GM12878 (cell line): ENCODE data around the gene WDR41. TPM values are rescaled to one million over a fixed set of nuclear protein-coding genes. Genes with fewer than 3 reads are reported as not detected.

Experiments used
- ATAC-seq: fragments of 200-7000 bp; cut with Tn5 transposase; 3 replicates; pipeline ENCODE4 v1.9.1; 2020; ENCODE audit warnings: mild to moderate bottlenecking, moderate library complexity
- BruUV-seq: library from RNA; stranded (reverse); fragments of 400-500 nt; replicated peaks from 2 replicates; lab custom pipeline; 2021; lab: Mats Ljungman, UMichigan
- CTCF ChIA-PET: fragments of 300-600 bp; sonication (Branson Sonifier 250); formaldehyde crosslinking; extraction: SDS; loops from one replicate; lab custom pipeline; 2021; ENCODE audit warnings: inconsistent platforms; lab: Yijun Ruan, JAX
- POLR2A ChIA-PET: fragments of 350-600 bp; formaldehyde crosslinking; extraction: SDS; loops from one replicate; lab custom pipeline; 2021; ENCODE audit warnings: inconsistent platforms; lab: Charles Lee
- RAD21 ChIA-PET: fragments of 300-600 bp; sonication (Branson Sonifier 250); formaldehyde crosslinking; loops from one replicate; lab custom pipeline; 2023; ENCODE audit warnings: antibody characterized with exemption; ENCODE audit not compliant: unreplicated experiment; lab: Charles Lee
- SMC1A ChIA-PET: fragments of 300-600 bp; sonication (Branson Sonifier 250); formaldehyde crosslinking; loops from one replicate; lab custom pipeline; 2023; ENCODE audit not compliant: unreplicated experiment, uncharacterized antibody; lab: Charles Lee
- DNase-seq: peaks from one replicate; pipeline ENCODE4 v3.0.0-alpha.2; 2011; ENCODE audit warnings: low read depth, low spot score
- FAIRE-seq: peaks from 3 replicates; lab custom pipeline; 2011; peaks lifted over from hg19 to GRCh38; lab: Jason Lieb, UNC
- H2AFZ ChIP-seq: 2 replicates; pipeline ENCODE4 v1.6.0; 2011; ENCODE audit warnings: low read depth, low read length, control low read depth; ENCODE audit not compliant: control insufficient read depth
- H3K27ac ChIP-seq: 2 replicates; pipeline ENCODE4 v1.5.1; 2011; ENCODE audit warnings: control low read depth; ENCODE audit not compliant: control insufficient read depth, insufficient read depth
- H3K27me3 ChIP-seq, 2 experiments: replicated peaks in 1 of 2; 2 replicates each; pipeline versions ENCODE4 v1.6.0 to v1.6.1; 2011; ENCODE audit warnings: low read length in 1 of 2; ENCODE audit not compliant: control insufficient read depth in 2 of 2, insufficient read depth in 2 of 2
- H3K36me3 ChIP-seq, 2 experiments: 2 replicates each; pipeline ENCODE4 v1.5.1; 2011; ENCODE audit warnings: low read length in 1 of 2; ENCODE audit not compliant: control insufficient read depth in 2 of 2, insufficient read depth in 2 of 2
- H3K4me1 ChIP-seq: 2 replicates; pipeline ENCODE4 v1.6.1; 2011; ENCODE audit warnings: mild to moderate bottlenecking, low read length, moderate library complexity, mixed read lengths; ENCODE audit not compliant: control insufficient read depth, insufficient read depth
- H3K4me2 ChIP-seq: 2 replicates; pipeline ENCODE4 v1.6.0; 2011; ENCODE audit warnings: control low read depth; ENCODE audit not compliant: control insufficient read depth, insufficient read depth
- H3K4me3 ChIP-seq: fragments of 200-600 bp; sonication (generic); 2 replicates; pipeline ENCODE4 v1.5.1; 2016
- H3K79me2 ChIP-seq: 2 replicates; pipeline ENCODE4 v1.6.0; 2011; ENCODE audit warnings: low read length; ENCODE audit not compliant: control insufficient read depth, insufficient read depth
- H3K9ac ChIP-seq: 2 replicates; pipeline ENCODE4 v1.8.0; 2011; ENCODE audit warnings: low read length, control low read depth, mixed read lengths; ENCODE audit not compliant: control insufficient read depth, insufficient read depth
- H3K9me3 ChIP-seq: replicated peaks from 3 replicates; pipeline ENCODE4 v1.5.1; 2011; ENCODE audit warnings: mild to moderate bottlenecking, low read length; ENCODE audit not compliant: control insufficient read depth, insufficient read depth
- H4K20me1 ChIP-seq: 2 replicates; pipeline ENCODE4 v1.6.0; 2011; ENCODE audit not compliant: control insufficient read depth, insufficient read depth
- GATAD2B ChIP-seq: fragments of 450-650 bp; conservative IDR thresholded peaks from 2 replicates; pipeline ENCODE4 v1.6.1; 2017; ENCODE audit warnings: low read depth, mild to moderate bottlenecking, moderate library complexity
- IKZF2 ChIP-seq, 2 experiments: fragments of 450-650 bp; IDR thresholded peaks; 2 replicates each; pipeline ENCODE4 v1.6.1; 2017; ENCODE audit warnings: mild to moderate bottlenecking in 2 of 2, moderate library complexity in 2 of 2
- PAX5 ChIP-seq: IDR thresholded peaks from 2 replicates; pipeline ENCODE4 v1.6.1; 2011; ENCODE audit warnings: low read depth, low read length, borderline replicate concordance
- SMAD1 ChIP-seq: fragments of 450-650 bp; IDR thresholded peaks from 2 replicates; pipeline ENCODE4 v1.6.1; 2018; ENCODE audit warnings: mild to moderate bottlenecking, low read depth; ENCODE audit not compliant: partially characterized antibody
- SUPT20H ChIP-seq: IDR thresholded peaks from 2 replicates; pipeline ENCODE4 v1.6.1; 2011; ENCODE audit warnings: low read depth, mild to moderate bottlenecking, low read length, moderate library complexity, borderline replicate concordance; ENCODE audit not compliant: control insufficient read depth
- TAF1 ChIP-seq: IDR thresholded peaks from 2 replicates; pipeline ENCODE4 v1.6.1; 2011; ENCODE audit warnings: mild to moderate bottlenecking, low read depth, low read length, borderline replicate concordance
- ZBED1 ChIP-seq: IDR thresholded peaks from 2 replicates; pipeline ENCODE4 v1.6.1; 2016; ENCODE audit warnings: borderline replicate concordance
- ZNF207 ChIP-seq: fragments of 450-650 bp; IDR thresholded peaks from 2 replicates; pipeline ENCODE4 v1.6.1; 2014; ENCODE audit warnings: antibody characterized with exemption, mild to moderate bottlenecking, borderline replicate concordance
- WGBS: methylation state at CpG from one replicate; pipeline ENCODE4 v1.1.6; 2016; ENCODE audit warnings: low lambda C conversion rate; ENCODE audit not compliant: insufficient replicate concordance, insufficient coverage; ENCODE audit errors: missing lambda C conversion rate; 5-methylcytosine and 5-hydroxymethylcytosine counted together
- in situ Hi-C: fragments of 300-500 bp; cut with MboI; formaldehyde crosslinking; loops from 9 replicates; pipeline ENCODE4 v1.14.3; 2018; ENCODE audit warnings: mixed read lengths
- intact Hi-C: fragments of 100-400 bp; cut with micrococcal nuclease; formaldehyde crosslinking; loops from one replicate; pipeline ENCODE4 v1.14.2; 2022; ENCODE audit not compliant: unreplicated experiment
- polyA plus RNA-seq, 11 experiments: library from polyadenylated mRNA; depleted of rRNA in 4 of 11; unstranded in 6 of 11; stranded (reverse) in 5 of 11; fragments of >200 nt; fragmentation: Nextera tagmentation in 4 of 11; fragmentation: Illumina TruSeq in 1 of 11; extraction: Ambion mirVana in 4 of 11; extraction: Trizol in 1 of 11; gene quantifications; 1 replicate in 1 of 11; 2 replicates in 10 of 11; pipeline versions ENCODE4 v1.2.1 to v1.2.3, GENCODE V29; 2011 to 2016; ENCODE audit warnings: inconsistent platforms in 2 of 11, missing spikeins in 2 of 11, low read depth in 1 of 11
- total RNA-seq, 4 experiments: library from RNA; depleted of rRNA in 3 of 4; stranded (reverse); fragments of >200 nt in 3 of 4; fragmentation: Illumina TruSeq in 1 of 4; extraction: Trizol in 1 of 4; gene quantifications; 2 replicates each; pipeline versions ENCODE4 v1.2.1 to v1.2.3, GENCODE V29; 2013 to 2021
- TF ChIP-seq, protein P1 (sequence below): fragments of 450-650 bp; IDR thresholded peaks from 2 replicates; pipeline ENCODE4 v1.6.1; 2018; ENCODE audit warnings: borderline replicate concordance, mild to moderate bottlenecking; ENCODE audit not compliant: partially characterized antibody
- TF ChIP-seq, protein P2 (sequence below), 3 experiments: IDR thresholded peaks in 2 of 3; conservative IDR thresholded peaks in 1 of 3; 2 replicates each; pipeline ENCODE4 v1.5.1; 2011; ENCODE audit warnings: low read depth in 3 of 3, low read length in 3 of 3, mild to moderate bottlenecking in 3 of 3, control low read depth in 2 of 3, moderate library complexity in 2 of 3, inconsistent platforms in 1 of 3, mixed read lengths in 1 of 3; ENCODE audit not compliant: control insufficient read depth in 2 of 3, insufficient read depth in 1 of 3; ENCODE audit errors: extremely low read depth in 1 of 3
- TF ChIP-seq, protein P3 (sequence below): IDR thresholded peaks from 2 replicates; pipeline ENCODE4 v1.6.1; 2012; ENCODE audit warnings: mild to moderate bottlenecking, low read depth, low read length
- TF ChIP-seq, protein P4 (sequence below): fragments of 450-650 bp; IDR thresholded peaks from 2 replicates; pipeline ENCODE4 v1.6.1; 2017; ENCODE audit warnings: mild to moderate bottlenecking, moderate library complexity

The WDR41 gene
- total and polyA plus RNA-seq, 10 of the 15 experiments (the other 5 are each of a cell fraction or from before 2014, with no cell fraction given): 60.0 to 124 (median 84.4) TPM

DNA sequence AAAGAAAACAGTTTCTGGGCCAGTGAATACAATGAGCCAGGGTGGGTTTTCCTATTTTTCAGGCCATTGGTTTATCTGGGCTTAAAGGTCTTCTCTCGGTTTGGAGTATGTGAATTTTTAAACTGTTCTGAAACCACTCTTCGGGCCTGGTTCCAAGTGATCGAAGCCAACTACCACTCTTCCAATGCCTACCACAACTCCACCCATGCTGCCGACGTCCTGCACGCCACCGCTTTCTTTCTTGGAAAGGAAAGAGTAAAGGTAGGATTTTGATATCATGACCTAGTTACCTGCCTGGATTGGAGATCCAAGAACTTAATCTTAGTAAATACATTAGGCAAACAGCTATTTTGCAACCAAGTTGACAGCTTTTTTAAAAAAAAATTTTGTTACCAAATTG lies 79.1 kb downstream of the WDR41 start:
- WGBS: 70% methylated on average over 7 of the region's 7 CpGs
- POLR2A ChIA-PET: interaction anchor here (0.5 kb wide), 1 partner anchor 807 kb away, joined by 3 read pairs; no protein-coding TSS in a partner anchor
- CTCF ChIA-PET: no interaction called here
- TF ChIP-seq, protein P1, sequence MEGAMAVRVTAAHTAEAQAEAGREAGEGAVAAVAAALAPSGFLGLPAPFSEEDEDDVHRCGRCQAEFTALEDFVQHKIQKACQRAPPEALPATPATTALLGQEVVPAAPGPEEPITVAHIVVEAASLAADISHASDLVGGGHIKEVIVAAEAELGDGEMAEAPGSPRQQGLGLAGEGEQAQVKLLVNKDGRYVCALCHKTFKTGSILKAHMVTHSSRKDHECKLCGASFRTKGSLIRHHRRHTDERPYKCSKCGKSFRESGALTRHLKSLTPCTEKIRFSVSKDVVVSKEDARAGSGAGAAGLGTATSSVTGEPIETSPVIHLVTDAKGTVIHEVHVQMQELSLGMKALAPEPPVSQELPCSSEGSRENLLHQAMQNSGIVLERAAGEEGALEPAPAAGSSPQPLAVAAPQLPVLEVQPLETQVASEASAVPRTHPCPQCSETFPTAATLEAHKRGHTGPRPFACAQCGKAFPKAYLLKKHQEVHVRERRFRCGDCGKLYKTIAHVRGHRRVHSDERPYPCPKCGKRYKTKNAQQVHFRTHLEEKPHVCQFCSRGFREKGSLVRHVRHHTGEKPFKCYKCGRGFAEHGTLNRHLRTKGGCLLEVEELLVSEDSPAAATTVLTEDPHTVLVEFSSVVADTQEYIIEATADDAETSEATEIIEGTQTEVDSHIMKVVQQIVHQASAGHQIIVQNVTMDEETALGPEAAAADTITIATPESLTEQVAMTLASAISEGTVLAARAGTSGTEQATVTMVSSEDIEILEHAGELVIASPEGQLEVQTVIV: no peak
- TF ChIP-seq TAF1 (no peak), ZNF207 (no peak), PAX5 (no peak), IKZF2 (IDR thresholded peaks at IDR 0.05) (no peak), SUPT20H (no peak), SMAD1 (no peak), ZBED1 (no peak), GATAD2B (no peak)
- TF ChIP-seq, protein P2, sequence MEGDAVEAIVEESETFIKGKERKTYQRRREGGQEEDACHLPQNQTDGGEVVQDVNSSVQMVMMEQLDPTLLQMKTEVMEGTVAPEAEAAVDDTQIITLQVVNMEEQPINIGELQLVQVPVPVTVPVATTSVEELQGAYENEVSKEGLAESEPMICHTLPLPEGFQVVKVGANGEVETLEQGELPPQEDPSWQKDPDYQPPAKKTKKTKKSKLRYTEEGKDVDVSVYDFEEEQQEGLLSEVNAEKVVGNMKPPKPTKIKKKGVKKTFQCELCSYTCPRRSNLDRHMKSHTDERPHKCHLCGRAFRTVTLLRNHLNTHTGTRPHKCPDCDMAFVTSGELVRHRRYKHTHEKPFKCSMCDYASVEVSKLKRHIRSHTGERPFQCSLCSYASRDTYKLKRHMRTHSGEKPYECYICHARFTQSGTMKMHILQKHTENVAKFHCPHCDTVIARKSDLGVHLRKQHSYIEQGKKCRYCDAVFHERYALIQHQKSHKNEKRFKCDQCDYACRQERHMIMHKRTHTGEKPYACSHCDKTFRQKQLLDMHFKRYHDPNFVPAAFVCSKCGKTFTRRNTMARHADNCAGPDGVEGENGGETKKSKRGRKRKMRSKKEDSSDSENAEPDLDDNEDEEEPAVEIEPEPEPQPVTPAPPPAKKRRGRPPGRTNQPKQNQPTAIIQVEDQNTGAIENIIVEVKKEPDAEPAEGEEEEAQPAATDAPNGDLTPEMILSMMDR (IDR thresholded peaks at IDR 0.05 in 2 of 3, conservative IDR thresholded peaks at IDR 0.05 in 1 of 3; ENCODE audit: control insufficient read depth in 2 of 3, extremely low read depth in 1 of 3, insufficient read depth in 1 of 3, low read depth in 3 of 3, low read length in 3 of 3): no peak
- TF ChIP-seq, protein P3, sequence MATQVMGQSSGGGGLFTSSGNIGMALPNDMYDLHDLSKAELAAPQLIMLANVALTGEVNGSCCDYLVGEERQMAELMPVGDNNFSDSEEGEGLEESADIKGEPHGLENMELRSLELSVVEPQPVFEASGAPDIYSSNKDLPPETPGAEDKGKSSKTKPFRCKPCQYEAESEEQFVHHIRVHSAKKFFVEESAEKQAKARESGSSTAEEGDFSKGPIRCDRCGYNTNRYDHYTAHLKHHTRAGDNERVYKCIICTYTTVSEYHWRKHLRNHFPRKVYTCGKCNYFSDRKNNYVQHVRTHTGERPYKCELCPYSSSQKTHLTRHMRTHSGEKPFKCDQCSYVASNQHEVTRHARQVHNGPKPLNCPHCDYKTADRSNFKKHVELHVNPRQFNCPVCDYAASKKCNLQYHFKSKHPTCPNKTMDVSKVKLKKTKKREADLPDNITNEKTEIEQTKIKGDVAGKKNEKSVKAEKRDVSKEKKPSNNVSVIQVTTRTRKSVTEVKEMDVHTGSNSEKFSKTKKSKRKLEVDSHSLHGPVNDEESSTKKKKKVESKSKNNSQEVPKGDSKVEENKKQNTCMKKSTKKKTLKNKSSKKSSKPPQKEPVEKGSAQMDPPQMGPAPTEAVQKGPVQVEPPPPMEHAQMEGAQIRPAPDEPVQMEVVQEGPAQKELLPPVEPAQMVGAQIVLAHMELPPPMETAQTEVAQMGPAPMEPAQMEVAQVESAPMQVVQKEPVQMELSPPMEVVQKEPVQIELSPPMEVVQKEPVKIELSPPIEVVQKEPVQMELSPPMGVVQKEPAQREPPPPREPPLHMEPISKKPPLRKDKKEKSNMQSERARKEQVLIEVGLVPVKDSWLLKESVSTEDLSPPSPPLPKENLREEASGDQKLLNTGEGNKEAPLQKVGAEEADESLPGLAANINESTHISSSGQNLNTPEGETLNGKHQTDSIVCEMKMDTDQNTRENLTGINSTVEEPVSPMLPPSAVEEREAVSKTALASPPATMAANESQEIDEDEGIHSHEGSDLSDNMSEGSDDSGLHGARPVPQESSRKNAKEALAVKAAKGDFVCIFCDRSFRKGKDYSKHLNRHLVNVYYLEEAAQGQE: no peak
- TF ChIP-seq, protein P4, sequence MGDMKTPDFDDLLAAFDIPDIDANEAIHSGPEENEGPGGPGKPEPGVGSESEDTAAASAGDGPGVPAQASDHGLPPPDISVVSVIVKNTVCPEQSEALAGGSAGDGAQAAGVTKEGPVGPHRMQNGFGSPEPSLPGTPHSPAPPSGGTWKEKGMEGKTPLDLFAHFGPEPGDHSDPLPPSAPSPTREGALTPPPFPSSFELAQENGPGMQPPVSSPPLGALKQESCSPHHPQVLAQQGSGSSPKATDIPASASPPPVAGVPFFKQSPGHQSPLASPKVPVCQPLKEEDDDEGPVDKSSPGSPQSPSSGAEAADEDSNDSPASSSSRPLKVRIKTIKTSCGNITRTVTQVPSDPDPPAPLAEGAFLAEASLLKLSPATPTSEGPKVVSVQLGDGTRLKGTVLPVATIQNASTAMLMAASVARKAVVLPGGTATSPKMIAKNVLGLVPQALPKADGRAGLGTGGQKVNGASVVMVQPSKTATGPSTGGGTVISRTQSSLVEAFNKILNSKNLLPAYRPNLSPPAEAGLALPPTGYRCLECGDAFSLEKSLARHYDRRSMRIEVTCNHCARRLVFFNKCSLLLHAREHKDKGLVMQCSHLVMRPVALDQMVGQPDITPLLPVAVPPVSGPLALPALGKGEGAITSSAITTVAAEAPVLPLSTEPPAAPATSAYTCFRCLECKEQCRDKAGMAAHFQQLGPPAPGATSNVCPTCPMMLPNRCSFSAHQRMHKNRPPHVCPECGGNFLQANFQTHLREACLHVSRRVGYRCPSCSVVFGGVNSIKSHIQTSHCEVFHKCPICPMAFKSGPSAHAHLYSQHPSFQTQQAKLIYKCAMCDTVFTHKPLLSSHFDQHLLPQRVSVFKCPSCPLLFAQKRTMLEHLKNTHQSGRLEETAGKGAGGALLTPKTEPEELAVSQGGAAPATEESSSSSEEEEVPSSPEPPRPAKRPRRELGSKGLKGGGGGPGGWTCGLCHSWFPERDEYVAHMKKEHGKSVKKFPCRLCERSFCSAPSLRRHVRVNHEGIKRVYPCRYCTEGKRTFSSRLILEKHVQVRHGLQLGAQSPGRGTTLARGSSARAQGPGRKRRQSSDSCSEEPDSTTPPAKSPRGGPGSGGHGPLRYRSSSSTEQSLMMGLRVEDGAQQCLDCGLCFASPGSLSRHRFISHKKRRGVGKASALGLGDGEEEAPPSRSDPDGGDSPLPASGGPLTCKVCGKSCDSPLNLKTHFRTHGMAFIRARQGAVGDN: no peak

More for the DNA sequence above, 79.1 kb downstream of the WDR41 start:
- in situ Hi-C loops (no loop called here), intact Hi-C loops (no loop called here)
- BruUV-seq: no TSS peak
- H3K27ac ChIP-seq: no peak overlapping the region
- no peak overlapping the region for H3K4me2 ChIP-seq
- H3K9me3 ChIP-seq: no peaks in the 10 kb centered on the region
- no peaks in the 10 kb centered on the region for H3K4me1 ChIP-seq
- ChIA-PET RAD21 (no interaction called here), SMC1A (interaction anchor here (1.4 to 1.7 kb wide), 2 partner anchors 12 to 17 kb away, joined by 3 to 6 read pairs; no protein-coding TSS in a partner anchor)
- no peak overlapping the region for H3K9ac ChIP-seq
- H3K79me2 ChIP-seq: no peaks in the 10 kb centered on the region
- DNase-seq: no peak
- no peak overlapping the region for H2AFZ ChIP-seq
- no peaks in the 10 kb centered on the region for H3K36me3 ChIP-seq
- ATAC-seq: no peak
- H3K27me3 ChIP-seq: no peaks in the 10 kb centered on the region
- no peak for FAIRE-seq
- no peak overlapping the region for H3K4me3 ChIP-seq
- H4K20me1 ChIP-seq: no peaks in the 10 kb centered on the region
